ENCODE data around the gene SPSB4.

SPSB4 gene

GRCh38 chr3:141064255-141064926, 13.2 kb downstream of the SPSB4 start:
- TF ChIP-seq ZFX (IDR thresholded peaks at IDR 0.05; ENCODE audit: borderline replicate concordance) (no peak), CTCF (IDR thresholded peaks at IDR 0.05) (no peak)
- no peak overlapping the region for H3K27ac ChIP-seq

DNA sequence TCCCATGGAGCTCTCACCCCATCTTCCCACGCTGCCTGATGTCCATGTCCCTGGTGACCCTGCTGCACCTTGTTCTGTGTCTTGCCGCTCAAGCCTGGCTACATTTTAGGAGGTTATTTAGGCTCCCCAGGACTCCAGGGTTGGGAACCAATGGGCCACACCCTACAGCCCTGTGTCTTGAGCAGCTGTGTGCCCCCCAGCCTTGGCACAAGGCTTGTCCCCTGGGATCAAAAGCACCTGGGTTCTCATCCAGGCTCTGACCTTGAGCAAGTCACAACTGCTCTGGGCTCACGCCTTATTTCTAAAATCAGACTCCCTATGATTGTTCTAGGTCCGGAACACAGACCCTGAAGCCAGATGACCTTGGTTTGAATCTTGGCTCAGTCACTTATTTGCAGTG, 14.1 kb downstream of the SPSB4 start:
- no peak overlapping the region for H3K27ac ChIP-seq
- TF ChIP-seq ZFX (IDR thresholded peaks at IDR 0.05; ENCODE audit: borderline replicate concordance) (no peak), CTCF (IDR thresholded peaks at IDR 0.05) (no peak)

- TF ChIP-seq ZFX (IDR thresholded peaks at IDR 0.05; ENCODE audit: borderline replicate concordance) (no peak), CTCF (IDR thresholded peaks at IDR 0.05) (no peak)
- no peak overlapping the region for H3K27ac ChIP-seq
Observed at GRCh38 chr3:141065841-141066805, 15.0 kb downstream of the SPSB4 start.

DNA sequence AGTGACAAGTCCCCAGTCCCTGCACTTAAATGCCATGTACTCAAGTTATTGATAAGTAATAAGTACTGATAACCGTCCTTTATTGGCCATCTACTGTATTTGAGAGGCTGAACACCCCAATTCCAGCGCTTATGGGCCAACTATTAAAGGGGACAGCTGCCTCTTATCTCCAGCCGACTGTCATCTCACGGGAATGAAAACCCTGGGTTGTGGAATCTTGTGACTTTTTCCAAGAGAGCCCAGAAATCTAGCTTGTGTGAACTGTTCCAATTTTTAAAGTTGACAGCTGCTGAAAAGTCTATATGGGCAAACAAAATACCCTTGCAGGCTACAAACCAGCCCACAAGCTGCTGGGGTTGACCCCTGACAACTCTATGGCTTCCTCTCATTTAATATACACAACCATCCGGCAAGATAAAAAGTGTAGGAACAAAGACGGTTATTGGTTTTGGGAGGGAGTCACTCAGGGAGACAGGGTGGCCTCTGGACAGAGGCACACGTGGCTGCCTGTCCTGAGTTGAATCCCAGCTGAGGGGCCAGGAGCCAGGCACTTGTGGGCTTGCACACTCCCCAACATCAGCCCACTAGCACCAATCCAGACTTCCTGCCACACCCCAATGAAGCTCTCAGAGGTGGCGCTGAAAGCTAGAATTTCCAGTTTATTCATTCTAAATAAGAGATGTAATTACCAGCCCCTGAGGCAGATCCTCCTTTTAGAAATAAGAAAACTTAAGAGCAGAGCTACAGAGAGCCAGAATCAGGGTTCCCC, 16.2 kb downstream of the SPSB4 start:
- TF ChIP-seq CTCF (IDR thresholded peaks at IDR 0.05): no peak
- TF ChIP-seq ZFX (IDR thresholded peaks at IDR 0.05; ENCODE audit: borderline replicate concordance): no peak
- H3K27ac ChIP-seq: no peak overlapping the region

- TF ChIP-seq CTCF (IDR thresholded peaks at IDR 0.05) (no peak), ZFX (IDR thresholded peaks at IDR 0.05; ENCODE audit: borderline replicate concordance) (no peak)
- H3K27ac ChIP-seq: no peak overlapping the region
Observed at GRCh38 chr3:141070229-141070628, 19.1 kb downstream of the SPSB4 start.

GRCh38 chr3:141070727-141071357, 19.7 kb downstream of the SPSB4 start:
- H3K27ac ChIP-seq: no peak overlapping the region
- no peak for TF ChIP-seq ZFX (IDR thresholded peaks at IDR 0.05; ENCODE audit: borderline replicate concordance)
- TF ChIP-seq CTCF (IDR thresholded peaks at IDR 0.05): no peak
